Parathyroid adenoma (tissue), 2 donors: ENCODE measurements around the gene USP46.

ENCODE experiments used
- H2AFZ ChIP-seq: fragments of 300-600 bp; sonication (generic); one replicate; pipeline ENCODE4 v1.7.0; 2017; ENCODE audit warnings: antibody characterized with exemption, mild to moderate bottlenecking
- H3K27ac ChIP-seq: fragments of 300-600 bp; sonication (generic); one replicate; pipeline ENCODE4 v1.7.0; 2017
- H3K27me3 ChIP-seq: fragments of 300-600 bp; sonication (generic); one replicate; pipeline ENCODE4 v1.7.0; 2017; ENCODE audit warnings: low read length; ENCODE audit not compliant: control insufficient read depth, insufficient read depth
- H3K36me3 ChIP-seq: fragments of 300-600 bp; sonication (generic); one replicate; pipeline ENCODE4 v1.7.0; 2017; ENCODE audit warnings: low read length; ENCODE audit not compliant: control insufficient read depth, insufficient read depth
- H3K4me1 ChIP-seq: fragments of 300-600 bp; sonication (generic); one replicate; pipeline ENCODE4 v1.7.0; 2017; ENCODE audit warnings: control low read depth
- H3K4me2 ChIP-seq: fragments of 300-600 bp; sonication (generic); one replicate; pipeline ENCODE4 v1.7.0; 2017; ENCODE audit warnings: low read length
- H3K4me3 ChIP-seq: fragments of 300-600 bp; sonication (generic); one replicate; pipeline ENCODE4 v1.7.0; 2017; ENCODE audit warnings: low read depth, low read length
- H3K79me2 ChIP-seq: fragments of 300-600 bp; sonication (generic); one replicate; pipeline ENCODE4 v1.7.0; 2017; ENCODE audit warnings: control low read depth
- H3K9ac ChIP-seq: fragments of 300-600 bp; sonication (generic); one replicate; pipeline ENCODE4 v1.7.0; 2017; ENCODE audit warnings: mild to moderate bottlenecking
- H3K9me3 ChIP-seq: fragments of 300-600 bp; sonication (generic); one replicate; pipeline ENCODE4 v1.7.0; 2017; ENCODE audit warnings: low read length; ENCODE audit not compliant: control insufficient read depth
- TF ChIP-seq, protein P1 (sequence below): fragments of 300-600 bp; sonication (generic); IDR thresholded peaks from one replicate; pipeline ENCODE4 v1.7.0; 2017; ENCODE audit warnings: antibody characterized with exemption, mild to moderate bottlenecking
- donor health status: primary hyperparathyroidism.

Gene USP46

GRCh38 chr4:52622564-52622963 lies 36.5 kb downstream of the USP46 start:
- no peaks in the 10 kb centered on the region for H3K79me2 ChIP-seq
- no peaks in the 10 kb centered on the region for H3K27me3 ChIP-seq
- H3K4me3 ChIP-seq, result no peak overlapping the region
- no peak overlapping the region for H3K27ac ChIP-seq
- H3K4me2 ChIP-seq, result no peak overlapping the region
- no peak overlapping the region for H2AFZ ChIP-seq
- TF ChIP-seq, protein P1, sequence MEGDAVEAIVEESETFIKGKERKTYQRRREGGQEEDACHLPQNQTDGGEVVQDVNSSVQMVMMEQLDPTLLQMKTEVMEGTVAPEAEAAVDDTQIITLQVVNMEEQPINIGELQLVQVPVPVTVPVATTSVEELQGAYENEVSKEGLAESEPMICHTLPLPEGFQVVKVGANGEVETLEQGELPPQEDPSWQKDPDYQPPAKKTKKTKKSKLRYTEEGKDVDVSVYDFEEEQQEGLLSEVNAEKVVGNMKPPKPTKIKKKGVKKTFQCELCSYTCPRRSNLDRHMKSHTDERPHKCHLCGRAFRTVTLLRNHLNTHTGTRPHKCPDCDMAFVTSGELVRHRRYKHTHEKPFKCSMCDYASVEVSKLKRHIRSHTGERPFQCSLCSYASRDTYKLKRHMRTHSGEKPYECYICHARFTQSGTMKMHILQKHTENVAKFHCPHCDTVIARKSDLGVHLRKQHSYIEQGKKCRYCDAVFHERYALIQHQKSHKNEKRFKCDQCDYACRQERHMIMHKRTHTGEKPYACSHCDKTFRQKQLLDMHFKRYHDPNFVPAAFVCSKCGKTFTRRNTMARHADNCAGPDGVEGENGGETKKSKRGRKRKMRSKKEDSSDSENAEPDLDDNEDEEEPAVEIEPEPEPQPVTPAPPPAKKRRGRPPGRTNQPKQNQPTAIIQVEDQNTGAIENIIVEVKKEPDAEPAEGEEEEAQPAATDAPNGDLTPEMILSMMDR, result no peak
- H3K9ac ChIP-seq, result no peak overlapping the region
- no peaks in the 10 kb centered on the region for H3K36me3 ChIP-seq
- no peaks in the 10 kb centered on the region for H3K9me3 ChIP-seq
- no peaks in the 10 kb centered on the region for H3K4me1 ChIP-seq

DNA sequence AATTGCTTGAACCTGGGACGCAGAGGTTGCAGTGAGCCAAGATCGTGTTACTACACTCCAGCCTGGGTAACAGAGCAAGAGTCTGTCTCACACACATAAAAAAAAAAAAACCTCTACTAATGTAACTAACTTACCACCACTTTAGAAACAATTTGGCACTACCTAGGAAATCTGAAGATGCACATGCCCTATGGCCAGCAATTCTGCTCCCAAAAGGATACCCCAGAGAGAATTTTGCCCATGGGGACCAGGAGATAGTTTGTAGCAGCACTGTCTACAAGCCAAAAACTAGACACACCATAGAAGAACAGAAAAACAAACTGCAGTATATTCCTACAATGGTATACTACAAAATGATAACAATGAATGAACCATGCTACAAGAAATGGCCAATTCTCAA lies 37.5 kb downstream of the USP46 start:
- Histone ChIP-seq H3K9me3 (no peaks in the 10 kb centered on the region), H3K4me3 (no peak overlapping the region), H3K27me3 (no peaks in the 10 kb centered on the region), H3K36me3 (no peaks in the 10 kb centered on the region), H3K27ac (no peak overlapping the region), H3K79me2 (no peaks in the 10 kb centered on the region), H2AFZ (no peak overlapping the region), H3K4me2 (no peak overlapping the region), H3K9ac (no peak overlapping the region), H3K4me1 (no peaks in the 10 kb centered on the region)
- TF ChIP-seq, protein P1, result no peak

DNA sequence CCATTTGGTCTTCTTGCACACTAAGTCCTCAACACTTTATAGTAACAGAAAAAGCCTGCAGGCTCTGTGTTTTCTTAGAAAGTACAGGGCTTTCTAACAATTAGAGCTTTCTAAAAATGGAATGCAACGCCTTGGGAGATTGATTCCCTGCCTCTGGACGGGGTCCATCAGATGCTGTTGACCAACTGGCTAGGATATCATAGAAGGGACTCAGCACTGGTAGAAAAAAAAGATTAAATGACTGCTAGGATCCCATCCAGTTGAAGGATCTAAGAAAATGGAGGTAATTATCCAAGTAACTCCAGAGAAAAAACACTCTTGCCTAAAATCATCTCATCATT lies 39.5 kb downstream of the USP46 start:
- H2AFZ ChIP-seq, result no peak overlapping the region
- no peaks in the 10 kb centered on the region for H3K27me3 ChIP-seq
- no peaks in the 10 kb centered on the region for H3K36me3 ChIP-seq
- H3K4me3 ChIP-seq, result no peak overlapping the region
- H3K4me1 ChIP-seq, result no peaks in the 10 kb centered on the region
- no peak overlapping the region for H3K27ac ChIP-seq
- no peaks in the 10 kb centered on the region for H3K9me3 ChIP-seq
- TF ChIP-seq, protein P1, result no peak
- H3K9ac ChIP-seq, result no peak overlapping the region
- no peaks in the 10 kb centered on the region for H3K79me2 ChIP-seq
- no peak overlapping the region for H3K4me2 ChIP-seq

GRCh38 chr4:52618795-52619590 lies 40.1 kb downstream of the USP46 start:
- H3K27me3 ChIP-seq, result no peaks in the 10 kb centered on the region
- TF ChIP-seq, protein P1, result no peak
- no peak overlapping the region for H3K4me2 ChIP-seq
- no peaks in the 10 kb centered on the region for H3K36me3 ChIP-seq
- H3K9me3 ChIP-seq, result no peaks in the 10 kb centered on the region
- no peaks in the 10 kb centered on the region for H3K4me1 ChIP-seq
- no peak overlapping the region for H3K4me3 ChIP-seq
- no peak overlapping the region for H3K9ac ChIP-seq
- no peak overlapping the region for H2AFZ ChIP-seq
- no peak overlapping the region for H3K27ac ChIP-seq
- no peaks in the 10 kb centered on the region for H3K79me2 ChIP-seq
